Uterus (tissue), 2 donors: ENCODE results near the gene BTLA.

ENCODE experiments used
- POLR2A ChIP-seq, 2 donors: fragments of 450-650 bp; IDR thresholded peaks; one replicate each; pipeline ENCODE4 v1.6.1; 2016; ENCODE audit warnings: antibody characterized with exemption in 2 of 2, mild to moderate bottlenecking in 1 of 2, moderate library complexity in 1 of 2
- TF ChIP-seq, protein P1 (sequence below), 4 experiments: fragments of 200-600 bp in 2 of 4; fragments of 450-650 bp in 2 of 4; sonication (generic) in 2 of 4; IDR thresholded peaks; one replicate each; pipeline ENCODE4 v1.5.1; 2016 to 2019; ENCODE audit warnings: antibody characterized with exemption in 4 of 4, mild to moderate bottlenecking in 2 of 4, moderate library complexity in 1 of 4

DNA sequence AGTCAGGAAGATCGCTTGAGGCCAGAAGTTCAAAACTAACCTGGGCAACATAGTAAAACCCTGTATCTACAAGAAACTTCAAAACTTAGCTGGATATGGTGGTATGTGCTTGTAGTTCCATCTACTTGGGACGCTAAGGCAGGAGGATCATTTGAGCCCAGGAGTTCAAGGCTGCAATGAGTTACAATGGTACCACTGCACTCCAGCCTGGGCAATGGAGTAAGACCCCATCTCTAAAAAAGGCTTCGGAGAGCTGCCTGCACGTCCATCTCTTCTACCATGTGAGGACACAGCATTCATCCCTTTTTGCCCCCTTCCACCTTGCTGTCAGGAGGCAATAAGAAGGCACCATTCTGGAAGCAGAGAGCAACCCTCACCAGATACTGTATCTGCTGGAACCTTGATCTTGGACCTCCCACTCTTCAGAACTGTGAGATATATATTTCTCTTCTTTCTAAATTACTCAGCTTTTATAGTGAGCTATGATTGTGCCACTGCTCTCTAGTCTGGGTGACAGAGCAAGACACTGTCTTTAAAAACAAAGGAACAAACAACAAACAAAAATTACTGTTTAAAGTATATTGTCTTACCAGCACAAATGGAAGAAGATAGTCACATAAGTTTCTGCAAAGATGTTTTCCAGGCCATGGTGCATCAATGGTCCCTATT lies 4.2 kb upstream of the BTLA start:
- TF ChIP-seq, protein P1, sequence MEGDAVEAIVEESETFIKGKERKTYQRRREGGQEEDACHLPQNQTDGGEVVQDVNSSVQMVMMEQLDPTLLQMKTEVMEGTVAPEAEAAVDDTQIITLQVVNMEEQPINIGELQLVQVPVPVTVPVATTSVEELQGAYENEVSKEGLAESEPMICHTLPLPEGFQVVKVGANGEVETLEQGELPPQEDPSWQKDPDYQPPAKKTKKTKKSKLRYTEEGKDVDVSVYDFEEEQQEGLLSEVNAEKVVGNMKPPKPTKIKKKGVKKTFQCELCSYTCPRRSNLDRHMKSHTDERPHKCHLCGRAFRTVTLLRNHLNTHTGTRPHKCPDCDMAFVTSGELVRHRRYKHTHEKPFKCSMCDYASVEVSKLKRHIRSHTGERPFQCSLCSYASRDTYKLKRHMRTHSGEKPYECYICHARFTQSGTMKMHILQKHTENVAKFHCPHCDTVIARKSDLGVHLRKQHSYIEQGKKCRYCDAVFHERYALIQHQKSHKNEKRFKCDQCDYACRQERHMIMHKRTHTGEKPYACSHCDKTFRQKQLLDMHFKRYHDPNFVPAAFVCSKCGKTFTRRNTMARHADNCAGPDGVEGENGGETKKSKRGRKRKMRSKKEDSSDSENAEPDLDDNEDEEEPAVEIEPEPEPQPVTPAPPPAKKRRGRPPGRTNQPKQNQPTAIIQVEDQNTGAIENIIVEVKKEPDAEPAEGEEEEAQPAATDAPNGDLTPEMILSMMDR (IDR thresholded peaks at IDR 0.05), result no peak
- no peak for TF ChIP-seq POLR2A (IDR thresholded peaks at IDR 0.05)
